K562 (cell line): Measurements from ENCODE around the gene CHRNA9. TPM values are rescaled to one million over a fixed set of nuclear protein-coding genes. Genes with fewer than 3 reads are reported as not detected.

Experiments used
- ATAC-seq: fragments of 200-7000 bp; cut with Tn5 transposase; 3 replicates; pipeline ENCODE4 v1.9.1; 2020; ENCODE audit warnings: moderate library complexity
- BruUV-seq: library from RNA; stranded (reverse); fragments of 400-500 nt; replicated peaks from 2 replicates; lab custom pipeline; 2021; lab: Mats Ljungman, UMichigan
- CTCF ChIA-PET: fragments of 300-600 bp; formaldehyde crosslinking; extraction: SDS; loops from one replicate; lab custom pipeline; 2021; ENCODE audit warnings: low intra/inter-chr PET ratio; lab: Yijun Ruan, JAX
- POLR2A ChIA-PET: fragments of 300-600, 350-650 bp; sonication (Branson Sonifier 250); formaldehyde crosslinking; extraction: SDS; loops from one replicate; lab custom pipeline; 2021; ENCODE audit warnings: antibody characterized with exemption, inconsistent platforms; lab: Yijun Ruan, JAX
- DNase-seq, 4 experiments: peaks; one replicate each; pipeline versions ENCODE4 v3.0.0 to v3.0.0-alpha.2; 2011 to 2018; ENCODE audit warnings: low spot score in 3 of 4, mixed read lengths in 3 of 4; ENCODE audit errors: extremely low read depth in 1 of 4
- FAIRE-seq: peaks from 2 replicates; lab custom pipeline; 2011; peaks lifted over from hg19 to GRCh38; lab: Jason Lieb, UNC
- H2AFZ ChIP-seq: 2 replicates; pipeline ENCODE4 v1.6.0; 2011; ENCODE audit warnings: low read depth, low read length, control low read depth, inconsistent platforms
- H3K27ac ChIP-seq: fragments of 200-600 bp; 3 replicates; pipeline ENCODE4 v1.8.0; 2011; ENCODE audit warnings: low read depth, mild to moderate bottlenecking, control low read depth, inconsistent platforms, low read length, moderate library complexity, mixed read lengths; ENCODE audit errors: extremely low read depth
- H3K27me3 ChIP-seq, 2 experiments: fragments of 300-600 bp in 1 of 2; 2 replicates in 1 of 2; 3 replicates in 1 of 2; pipeline versions ENCODE4 v1.6.0 to v1.8.0; 2011; ENCODE audit warnings: inconsistent platforms in 2 of 2, low read length in 2 of 2, mild to moderate bottlenecking in 1 of 2, mixed read lengths in 1 of 2, moderate library complexity in 1 of 2; ENCODE audit not compliant: control insufficient read depth in 2 of 2, insufficient read depth in 2 of 2
- H3K36me3 ChIP-seq: fragments of 300-600 bp; 3 replicates; pipeline ENCODE4 v1.8.0; 2011; ENCODE audit warnings: mild to moderate bottlenecking, low read length, inconsistent platforms; ENCODE audit not compliant: control insufficient read depth, insufficient read depth
- H3K4me1 ChIP-seq, 2 experiments: fragments of 200-600 bp in 1 of 2; replicated peaks in 1 of 2; 2 replicates in 1 of 2; 3 replicates in 1 of 2; pipeline versions ENCODE4 v1.5.1 to v1.8.0; 2011; ENCODE audit warnings: inconsistent platforms in 2 of 2, low read length in 2 of 2, mild to moderate bottlenecking in 1 of 2, mixed read lengths in 1 of 2, moderate library complexity in 1 of 2; ENCODE audit not compliant: control insufficient read depth in 2 of 2, insufficient read depth in 2 of 2
- H3K4me2 ChIP-seq: 2 replicates; pipeline ENCODE4 v1.6.1; 2011; ENCODE audit warnings: low read length, control low read depth, inconsistent platforms, mixed read lengths; ENCODE audit not compliant: insufficient read depth
- H3K4me3 ChIP-seq: fragments of 200-600 bp; sonication (generic), shearing (Covaris generic); 2 replicates; pipeline ENCODE4 v1.5.1; 2016; ENCODE audit warnings: control low read depth, inconsistent platforms
- H3K79me2 ChIP-seq: fragments of 200-600 bp; 3 replicates; pipeline ENCODE4 v1.8.0; 2011; ENCODE audit warnings: low read length, inconsistent platforms; ENCODE audit not compliant: control insufficient read depth, insufficient read depth
- H3K9ac ChIP-seq, 2 experiments: 2 replicates each; pipeline versions ENCODE4 v1.6.0 to v1.6.1; 2011; ENCODE audit warnings: low read depth in 2 of 2, low read length in 2 of 2, control low read depth in 1 of 2, inconsistent platforms in 1 of 2, mild to moderate bottlenecking in 1 of 2, mixed read lengths in 1 of 2; ENCODE audit not compliant: insufficient read depth in 1 of 2
- H3K9me1 ChIP-seq: one replicate; pipeline ENCODE4 v1.6.0; 2011; ENCODE audit warnings: inconsistent platforms, mild to moderate bottlenecking, low read length, moderate library complexity; ENCODE audit not compliant: control insufficient read depth, insufficient read depth
- H3K9me3 ChIP-seq: replicated peaks from 2 replicates; pipeline ENCODE4 v1.5.1; 2011; ENCODE audit warnings: low read depth, low read length, inconsistent platforms; ENCODE audit not compliant: control insufficient read depth, insufficient read depth
- H4K20me1 ChIP-seq: replicated peaks from 2 replicates; pipeline ENCODE4 v1.6.1; 2011; ENCODE audit warnings: low read length, inconsistent platforms, mixed read lengths; ENCODE audit not compliant: control insufficient read depth, insufficient read depth
- ATF1 ChIP-seq, 2 experiments: fragments of 450-650 bp in 1 of 2; IDR thresholded peaks; 2 replicates each; pipeline ENCODE4 v1.6.1; 2016; ENCODE audit warnings: missing compliant biosample characterization in 1 of 2, missing genetic modification characterization in 1 of 2
- BRD4 ChIP-seq: fragments of 200-600 bp; sonication (generic); IDR thresholded peaks from 2 replicates; pipeline ENCODE4 v1.6.1; 2017; ENCODE audit warnings: inconsistent platforms
- DMBX1 ChIP-seq: fragments of 250-450 bp; sonication (Bioruptor Pico); IDR thresholded peaks from 2 replicates; pipeline ENCODE4 v1.8.0; 2022; ENCODE audit warnings: inconsistent platforms, mild to moderate bottlenecking, moderate library complexity, borderline replicate concordance
- HDAC1 ChIP-seq, 2 experiments: fragments of 450-650 bp; IDR thresholded peaks; 2 replicates each; pipeline ENCODE4 v1.6.1; 2016 to 2017; ENCODE audit warnings: inconsistent platforms in 1 of 2, mild to moderate bottlenecking in 1 of 2, moderate library complexity in 1 of 2
- SIN3B ChIP-seq: fragments of 450-650 bp; IDR thresholded peaks from 2 replicates; pipeline ENCODE4 v1.6.1; 2017; ENCODE audit warnings: low read depth, mild to moderate bottlenecking, moderate library complexity
- SMARCE1 ChIP-seq: fragments of 450-650 bp; IDR thresholded peaks from 2 replicates; pipeline ENCODE4 v1.7.1; 2016; ENCODE audit warnings: mild to moderate bottlenecking
- SMC3 ChIP-seq: conservative IDR thresholded peaks from 2 replicates; pipeline ENCODE4 v1.6.1; 2011; ENCODE audit warnings: low read depth, low read length, improper control_type of control experiment; ENCODE audit not compliant: insufficient read depth
- VEZF1 ChIP-seq: fragments of 200-800 bp; sonication (Bioruptor generic); IDR thresholded peaks from 2 replicates; pipeline ENCODE4 v1.6.1; 2017; ENCODE audit warnings: missing genetic modification characterization, missing compliant biosample characterization
- ZBTB33 ChIP-seq: sonication (generic); formaldehyde crosslinking; IDR thresholded peaks from 2 replicates; pipeline ENCODE4 v1.8.1; 2023; ENCODE audit warnings: mild to moderate bottlenecking, missing genetic modification reagents
- ZNF197 ChIP-seq: fragments of 200-800 bp; sonication (Bioruptor generic); IDR thresholded peaks from 2 replicates; pipeline ENCODE4 v1.6.1; 2016; ENCODE audit warnings: low read depth, missing genetic modification characterization, missing compliant biosample characterization
- ZNF584 ChIP-seq: fragments of 200-800 bp; sonication (Bioruptor generic); IDR thresholded peaks from 2 replicates; pipeline ENCODE4 v1.6.1; 2016; ENCODE audit warnings: low read depth, mild to moderate bottlenecking, missing genetic modification characterization, missing compliant biosample characterization
- ZNF830 ChIP-seq: fragments of 250-450 bp; sonication (Bioruptor Pico); IDR thresholded peaks from 2 replicates; pipeline ENCODE4 v1.5.0; 2021; ENCODE audit warnings: mild to moderate bottlenecking
- WGBS: fragments of 100-300 bp; shearing (Covaris generic); methylation state at CpG from one replicate; pipeline ENCODE4 v1.1.6; 2016; ENCODE audit warnings: low coverage, mixed read lengths; ENCODE audit not compliant: insufficient coverage; ENCODE audit errors: missing lambda C conversion rate; 5-methylcytosine and 5-hydroxymethylcytosine counted together
- in situ Hi-C: fragments of 300-500 bp; cut with MboI; formaldehyde crosslinking; loops from 4 replicates; pipeline ENCODE4 v1.15.0; 2018; ENCODE audit warnings: inconsistent platforms, mixed read lengths
- intact Hi-C: fragments of 100-400 bp; cut with micrococcal nuclease; formaldehyde crosslinking; loops from 2 replicates; pipeline ENCODE4 v1.14.2; 2022
- polyA plus RNA-seq, 8 experiments: library from polyadenylated mRNA; depleted of rRNA in 4 of 8; stranded (reverse) in 5 of 8; unstranded in 3 of 8; fragments of >200 nt; fragmentation: Nextera tagmentation in 2 of 8; fragmentation: Illumina TruSeq in 1 of 8; extraction: Ambion mirVana in 2 of 8; extraction: Trizol in 1 of 8; gene quantifications; 2 replicates each; pipeline versions ENCODE4 v1.2.1 to v1.2.3, GENCODE V29; 2011 to 2014; ENCODE audit warnings: inconsistent platforms in 1 of 8, missing spikeins in 1 of 8
- total RNA-seq, 7 experiments: library from RNA; depleted of rRNA in 6 of 7; stranded (reverse); fragments of >200 nt in 6 of 7; fragmentation: Illumina TruSeq in 2 of 7; extraction: Trizol in 2 of 7; gene quantifications; 2 replicates each; pipeline versions ENCODE4 v1.2.1 to v1.2.3, GENCODE V29; 2011 to 2021; ENCODE audit warnings: low replicate concordance in 1 of 7
- TF ChIP-seq, protein P1 (sequence below): fragments of 450-650 bp; conservative IDR thresholded peaks from 2 replicates; pipeline ENCODE4 v1.6.1; 2016; ENCODE audit warnings: missing genetic modification characterization, low read depth, mild to moderate bottlenecking, missing compliant biosample characterization, moderate library complexity
- TF ChIP-seq, protein P2 (sequence below), 2 experiments: fragments of 250-450 bp in 1 of 2; fragments of 450-650 bp in 1 of 2; sonication (Bioruptor Pico) in 1 of 2; IDR thresholded peaks; 2 replicates each; pipeline versions ENCODE4 v1.6.1 to v1.8.0; 2016 to 2021; ENCODE audit warnings: mild to moderate bottlenecking in 2 of 2, moderate library complexity in 2 of 2, missing compliant biosample characterization in 1 of 2, missing genetic modification characterization in 1 of 2

The CHRNA9 gene
- total and polyA plus RNA-seq, 9 of the 15 experiments (the other 6 are each of a cell fraction or from before 2014, with no cell fraction given): not detected

GRCh38 chr4:40307627-40308497 lies 27.3 kb upstream of the CHRNA9 start:
- Histone ChIP-seq H3K36me3 (no peaks in the 10 kb centered on the region), H3K9me3 (0 out of 2 replicates have a peak, but pooled peaks cover 6% of the 10 kb centered on the region), H4K20me1 (no peaks in the 10 kb centered on the region), H3K4me2 (peak overlapping the region; percentile 21; the same call in 1 of the 2 replicates), H3K9me1 (no peaks in the 10 kb centered on the region), H2AFZ (peak overlapping the region; percentile 61), H3K4me1 (peaks cover 3 to 41% of the 10 kb centered on the region in 2 experiments), H3K4me3 (no peak overlapping the region), H3K9ac (no peak overlapping the region), H3K79me2 (no peaks in the 10 kb centered on the region), H3K27me3 (no peaks in the 10 kb centered on the region), H3K27ac (peak overlapping the region; percentile 37; the same call in 2 of the 3 replicates)
- in situ Hi-C loops (no loop called here), intact Hi-C loops (loop anchor here (2.0 to 5.0 kb wide), 4 partner anchors 41 to 251 kb away; partner anchors contain the start of gene N4BP2)
- CTCF ChIA-PET: interaction anchor here (0.7 to 2.3 kb wide), 3 partner anchors 18 to 253 kb away, joined by 3 to 20 read pairs (median 3); no protein-coding TSS in a partner anchor
- FAIRE-seq (peak; percentile 84), DNase-seq (peak; percentile 29 to 83 (median 56)), ATAC-seq (peak; percentile 59)
- POLR2A ChIA-PET: interaction anchor here (0.5 to 2.2 kb wide), 6 partner anchors 9 to 252 kb away, joined by 3 to 8 read pairs (median 3); no protein-coding TSS in a partner anchor
- 25% methylated on average over 15 of the region's 15 CpGs for WGBS
- no TSS peak for BruUV-seq
- TF ChIP-seq ZBTB33 (no peak), ZNF584 (CRISPR knock-in tag) (0 out of 2 replicates have a peak, but pooled peaks have one; percentile 31), BRD4 (no peak), ZNF830 (CRISPR knock-in tag) (no peak), VEZF1 (peak; percentile 26; the same call in 1 of the 2 replicates), SMARCE1 (peak; percentile 74), SIN3B (no peak), ZNF197 (CRISPR knock-in tag) (no peak), SMC3 (no peak), DMBX1 (CRISPR knock-in tag) (peak; percentile 70; the same call in 1 of the 2 replicates), ATF1 (CRISPR knock-in tag; IDR thresholded peaks at IDR 0.05) (no peak), ATF1 (tag; IDR thresholded peaks at IDR 0.05) (no peak), HDAC1 (IDR thresholded peaks at IDR 0.05) (0 out of 4 replicates have a peak, but pooled peaks of 1 of the 2 experiments have one; percentile 24)
- TF ChIP-seq, protein P1, sequence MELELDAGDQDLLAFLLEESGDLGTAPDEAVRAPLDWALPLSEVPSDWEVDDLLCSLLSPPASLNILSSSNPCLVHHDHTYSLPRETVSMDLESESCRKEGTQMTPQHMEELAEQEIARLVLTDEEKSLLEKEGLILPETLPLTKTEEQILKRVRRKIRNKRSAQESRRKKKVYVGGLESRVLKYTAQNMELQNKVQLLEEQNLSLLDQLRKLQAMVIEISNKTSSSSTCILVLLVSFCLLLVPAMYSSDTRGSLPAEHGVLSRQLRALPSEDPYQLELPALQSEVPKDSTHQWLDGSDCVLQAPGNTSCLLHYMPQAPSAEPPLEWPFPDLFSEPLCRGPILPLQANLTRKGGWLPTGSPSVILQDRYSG: no peak
- TF ChIP-seq, protein P2, sequence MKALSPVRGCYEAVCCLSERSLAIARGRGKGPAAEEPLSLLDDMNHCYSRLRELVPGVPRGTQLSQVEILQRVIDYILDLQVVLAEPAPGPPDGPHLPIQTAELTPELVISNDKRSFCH (CRISPR knock-in tag; IDR thresholded peaks at IDR 0.05): no peak
- TF ChIP-seq, protein P2 (tag; IDR thresholded peaks at IDR 0.05): 0 out of 2 replicates have a peak, but pooled peaks have one; percentile 25
